ENCODE measurements around the gene DRC1.

Gene DRC1

DNA sequence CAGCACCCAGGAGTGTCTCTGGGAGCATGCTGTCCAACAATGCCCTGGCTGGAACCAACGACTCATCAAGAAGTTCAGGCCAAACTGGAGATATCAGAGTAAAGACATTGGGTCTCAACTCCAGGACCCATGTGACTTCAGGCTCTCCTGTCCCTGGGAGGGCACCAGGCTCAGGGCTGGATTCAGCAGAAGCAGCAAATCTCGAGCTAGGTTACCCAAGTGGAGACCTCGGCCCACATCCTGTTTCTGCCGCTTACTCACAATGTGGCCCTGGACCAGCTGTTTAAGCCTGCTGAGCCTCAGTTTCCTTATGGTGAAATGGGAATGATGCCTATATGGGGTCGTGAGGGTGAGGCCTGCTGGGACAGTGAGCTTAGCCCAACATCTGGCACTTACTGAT, 85.5 kb downstream of the DRC1 start:
- TF ChIP-seq ZNF274 (IDR thresholded peaks at IDR 0.05; ENCODE audit: low read depth, low read length), result no peak

GRCh38 chr2:26488463-26489212, 86.9 kb downstream of the DRC1 start:
- H3K4me3 ChIP-seq (ENCODE audit: low read length), result no peak overlapping the region
- no peak for TF ChIP-seq ZNF274 (IDR thresholded peaks at IDR 0.05; ENCODE audit: low read depth, low read length)

More for the DNA sequence above, 85.5 kb downstream of the DRC1 start:
- no peak overlapping the region for H3K4me3 ChIP-seq (ENCODE audit: low read length)

- H3K4me3 ChIP-seq (ENCODE audit: low read length), result no peak overlapping the region
- TF ChIP-seq ZNF274 (IDR thresholded peaks at IDR 0.05; ENCODE audit: low read depth, low read length), result no peak
These were observed 87.6 kb downstream of the DRC1 start for GRCh38 chr2:26489213-26489850.

DNA sequence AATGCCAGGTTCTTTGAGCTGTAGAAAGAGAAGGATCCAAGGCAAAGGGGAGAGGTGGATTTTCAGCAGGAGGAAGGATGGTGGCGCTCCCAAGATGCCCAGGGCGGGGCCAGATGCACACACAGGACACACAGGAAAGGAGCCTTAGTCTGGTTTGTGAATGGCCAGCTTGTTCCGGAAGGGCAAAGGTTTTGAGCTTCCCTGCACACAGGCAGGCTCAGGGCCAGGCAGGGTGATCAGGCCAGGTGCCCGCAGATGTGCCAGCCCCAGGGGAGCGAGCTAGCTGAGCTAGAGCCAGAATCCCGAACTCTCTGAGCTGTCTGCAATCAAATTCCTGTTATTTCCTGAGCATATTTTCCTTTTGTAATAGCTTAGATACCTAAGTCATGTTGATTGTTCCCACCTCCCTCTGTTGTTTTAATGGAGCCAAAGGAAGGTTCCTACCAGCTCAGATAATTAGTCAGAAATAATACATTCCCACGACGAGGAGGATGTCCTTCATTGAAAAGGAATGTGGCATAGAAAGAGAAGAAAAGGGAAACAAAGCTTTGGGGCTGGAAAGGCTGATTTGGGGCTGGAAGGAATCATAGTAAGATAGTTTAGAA, 89.9 kb downstream of the DRC1 start:
- TF ChIP-seq ZNF274 (IDR thresholded peaks at IDR 0.05; ENCODE audit: low read depth, low read length), result no peak
- H3K4me3 ChIP-seq (ENCODE audit: low read length), result no peak overlapping the region

GRCh38 chr2:26492749-26493515, 91.2 kb downstream of the DRC1 start:
- H3K4me3 ChIP-seq (ENCODE audit: low read length), result no peak overlapping the region
- TF ChIP-seq ZNF274 (IDR thresholded peaks at IDR 0.05; ENCODE audit: low read depth, low read length), result no peak

GRCh38 chr2:26493566-26493965, 91.8 kb downstream of the DRC1 start:
- no peak for TF ChIP-seq ZNF274 (IDR thresholded peaks at IDR 0.05; ENCODE audit: low read depth, low read length)

GRCh38 chr2:26494199-26494598, 92.5 kb downstream of the DRC1 start:
- H3K4me3 ChIP-seq (ENCODE audit: low read length), result no peak overlapping the region
- TF ChIP-seq ZNF274 (IDR thresholded peaks at IDR 0.05; ENCODE audit: low read depth, low read length), result no peak

More at GRCh38 chr2:26493566-26493965, 91.8 kb downstream of the DRC1 start:
- no peak overlapping the region for H3K4me3 ChIP-seq (ENCODE audit: low read length)

DNA sequence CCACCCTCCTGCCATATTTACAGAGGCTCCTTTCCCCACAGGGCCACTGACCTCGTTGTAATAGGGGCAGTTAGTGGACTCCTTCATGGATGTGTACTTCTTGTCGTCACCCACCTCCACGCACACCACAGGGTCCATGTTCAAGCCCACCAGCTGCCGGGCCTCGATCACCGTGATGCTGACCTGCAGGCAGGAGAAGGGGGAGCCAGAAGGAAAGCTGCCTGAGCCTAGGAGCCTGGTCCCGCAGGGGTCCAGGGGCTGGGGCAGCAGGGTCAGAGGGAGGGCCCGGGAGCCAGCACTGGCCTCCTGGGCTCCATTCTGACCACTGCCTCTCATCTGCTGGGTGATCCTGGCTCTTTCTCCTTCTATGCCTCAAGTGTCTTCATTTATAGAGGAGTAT, 93.2 kb downstream of the DRC1 start:
- no peak overlapping the region for H3K4me3 ChIP-seq (ENCODE audit: low read length)
- TF ChIP-seq ZNF274 (IDR thresholded peaks at IDR 0.05; ENCODE audit: low read depth, low read length), result no peak

GRCh38 chr2:26495705-26496297, 94.1 kb downstream of the DRC1 start:
- TF ChIP-seq ZNF274 (IDR thresholded peaks at IDR 0.05; ENCODE audit: low read depth, low read length), result no peak
- no peak overlapping the region for H3K4me3 ChIP-seq (ENCODE audit: low read length)

GRCh38 chr2:26500406-26500805, 98.7 kb downstream of the DRC1 start:
- TF ChIP-seq ZNF274 (IDR thresholded peaks at IDR 0.05; ENCODE audit: low read depth, low read length), result no peak
- no peak overlapping the region for H3K4me3 ChIP-seq (ENCODE audit: low read length)

DNA sequence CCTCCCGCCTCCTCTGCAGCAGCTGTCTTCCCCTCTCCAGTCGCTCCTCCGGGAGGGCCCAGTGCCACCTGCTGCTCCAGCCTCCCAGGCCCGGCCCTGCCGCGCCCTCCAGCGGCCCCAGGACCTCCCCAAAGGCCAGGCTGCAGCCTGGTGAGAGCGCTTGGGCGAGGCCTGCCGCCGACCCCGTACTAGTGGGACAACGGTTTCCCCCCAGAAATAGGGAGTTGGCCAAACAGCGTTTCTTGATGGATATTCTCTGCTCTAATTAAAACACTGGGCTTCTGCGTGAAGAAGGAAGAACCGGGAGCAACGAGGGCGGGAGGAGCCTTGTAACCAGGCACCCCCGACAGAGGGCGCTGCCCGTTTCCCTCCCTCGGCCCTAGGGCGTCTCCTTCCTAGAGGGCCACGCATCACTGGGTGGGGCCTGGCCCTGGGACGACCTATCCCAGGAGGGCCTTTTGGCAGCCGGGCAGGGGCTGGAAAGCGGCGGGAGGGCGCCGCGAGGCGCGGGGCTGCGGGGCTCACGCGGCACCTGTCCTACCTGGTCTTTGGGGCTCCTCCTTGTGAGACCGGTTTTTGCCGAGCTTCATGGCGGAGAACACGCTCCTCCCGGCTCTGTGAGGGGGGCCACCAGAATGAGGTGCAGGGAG, 101.6 kb downstream of the DRC1 start:
- no peak overlapping the region for H3K4me3 ChIP-seq (ENCODE audit: low read length)
- TF ChIP-seq ZNF274 (IDR thresholded peaks at IDR 0.05; ENCODE audit: low read depth, low read length), result no peak

- TF ChIP-seq ZNF274 (IDR thresholded peaks at IDR 0.05; ENCODE audit: low read depth, low read length), result no peak
- H3K4me3 ChIP-seq (ENCODE audit: low read length), result no peak overlapping the region
These were observed 102.3 kb downstream of the DRC1 start for GRCh38 chr2:26504002-26504401.

DNA sequence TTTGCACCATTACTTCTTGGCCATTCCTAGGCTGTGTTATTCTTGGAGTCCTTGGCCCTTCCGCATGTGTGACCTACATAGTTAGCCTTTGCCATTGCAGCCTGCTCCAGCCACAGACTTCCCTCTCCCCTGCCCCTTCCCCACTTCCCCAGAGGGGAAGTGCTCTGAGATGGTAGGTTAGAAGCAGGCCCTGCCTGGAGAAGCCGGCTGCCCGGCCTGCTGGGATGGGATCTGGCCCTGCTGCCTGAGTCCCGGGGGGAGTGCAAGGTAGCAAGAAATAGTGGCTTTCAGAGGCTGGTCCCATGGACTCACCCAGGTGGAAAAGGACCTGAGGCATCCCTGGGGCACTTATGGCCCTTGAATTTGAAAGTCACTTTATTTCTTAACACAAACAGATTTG, 104.6 kb downstream of the DRC1 start:
- no peak overlapping the region for H3K4me3 ChIP-seq (ENCODE audit: low read length)
- TF ChIP-seq ZNF274 (IDR thresholded peaks at IDR 0.05; ENCODE audit: low read depth, low read length), result no peak
